ENCODE results near the gene NBPF6. TPM values are rescaled to one million over a fixed set of nuclear protein-coding genes. Genes with fewer than 3 reads are reported as not detected.

NBPF6 gene
- total RNA-seq, 1 donor = 0.36 TPM

Other genes starting within 250 kb of the NBPF6 start
- 41.3 and 42.3 TPM in 2 replicates for gene SLC25A24, start 250.0 kb upstream of the NBPF6 start, total RNA-seq
- gene NBPF4, start 206.3 kb upstream of the NBPF6 start, total RNA-seq = under 0.01 TPM in 1 of 2 replicates, not detected in the other
- 11.2 and 12.4 TPM in 2 replicates for gene EEIG2, start 109.8 kb downstream of the NBPF6 start, total RNA-seq
- 4.7 and 5.3 TPM in 2 replicates for gene HENMT1, start 210.8 kb downstream of the NBPF6 start, total RNA-seq
- gene PRPF38B, start 242.0 kb downstream of the NBPF6 start, total RNA-seq = 14.1 and 19.7 TPM in 2 replicates